HepG2 (cell line): ENCODE measurements around the gene CHIC2. TPM values are rescaled to one million over a fixed set of nuclear protein-coding genes. Genes with fewer than 3 reads are reported as not detected.

Source experiments
- CENPX ChIP-seq: sonication (generic); formaldehyde crosslinking; IDR thresholded peaks from 2 replicates; pipeline ENCODE4 v1.9.0; 2021; ENCODE audit warnings: mild to moderate bottlenecking, missing genetic modification reagents, moderate library complexity
- FOXA1 ChIP-seq, 2 experiments: fragments of 450-650 bp in 1 of 2; sonication (generic) in 1 of 2; formaldehyde crosslinking in 1 of 2; IDR thresholded peaks; 2 replicates each; pipeline versions ENCODE4 v1.4.0 to v1.6.1; 2016 to 2020; ENCODE audit warnings: missing genetic modification reagents in 1 of 2
- HDAC2 ChIP-seq: sonication (generic); formaldehyde crosslinking; IDR thresholded peaks from 2 replicates; pipeline ENCODE4 v1.4.0; 2020; ENCODE audit warnings: missing genetic modification reagents
- HMGXB4 ChIP-seq, 2 experiments: sonication (generic) in 1 of 2; formaldehyde crosslinking in 1 of 2; IDR thresholded peaks; 2 replicates each; pipeline versions ENCODE4 v1.4.0 to v1.6.1; 2018 to 2020; ENCODE audit warnings: missing genetic modification reagents in 2 of 2, borderline replicate concordance in 1 of 2, low read depth in 1 of 2, mild to moderate bottlenecking in 1 of 2, missing biosample characterization in 1 of 2
- IRF2 ChIP-seq: IDR thresholded peaks from 2 replicates; pipeline ENCODE4 v1.6.1; 2018; ENCODE audit warnings: missing genetic modification reagents, missing compliant biosample characterization
- MED13 ChIP-seq: sonication (generic); formaldehyde crosslinking; IDR thresholded peaks from 2 replicates; pipeline ENCODE4 v1.5.0; 2020; ENCODE audit warnings: missing genetic modification reagents
- NFIB ChIP-seq: sonication (generic); formaldehyde crosslinking; IDR thresholded peaks from 2 replicates; pipeline ENCODE4 v1.9.0; 2021; ENCODE audit warnings: missing genetic modification reagents, mild to moderate bottlenecking, borderline replicate concordance
- PPARG ChIP-seq: conservative IDR thresholded peaks from 2 replicates; pipeline ENCODE4 v1.6.1; 2016; ENCODE audit warnings: missing biosample characterization, missing genetic modification reagents
- SRSF1 ChIP-seq: fragments of 200-400 bp; formaldehyde crosslinking; optimal IDR thresholded peaks from 2 replicates; pipeline ENCODE3; 2017; ENCODE audit warnings: mild to moderate bottlenecking, low read depth, low read length, moderate library complexity
- ZBTB7A ChIP-seq: sonication (generic); formaldehyde crosslinking; IDR thresholded peaks from 2 replicates; pipeline ENCODE4 v1.8.0; 2022; ENCODE audit warnings: mild to moderate bottlenecking, missing genetic modification reagents
- ZC3H13 ChIP-seq: sonication (generic); formaldehyde crosslinking; IDR thresholded peaks from 2 replicates; pipeline ENCODE4 v1.8.1; 2023; ENCODE audit warnings: mild to moderate bottlenecking, missing genetic modification reagents, moderate library complexity
- ZNF383 ChIP-seq: sonication (generic); formaldehyde crosslinking; IDR thresholded peaks from 2 replicates; pipeline ENCODE4 v1.4.0; 2020; ENCODE audit warnings: missing genetic modification reagents, mild to moderate bottlenecking, borderline replicate concordance
- ZNF407 ChIP-seq: sonication (generic); formaldehyde crosslinking; IDR thresholded peaks from one replicate; pipeline ENCODE4 v1.5.1; 2020; ENCODE audit warnings: mild to moderate bottlenecking, missing genetic modification reagents; ENCODE audit errors: not compliant biosample characterization
- ZNF512B ChIP-seq: sonication (generic); formaldehyde crosslinking; IDR thresholded peaks from 2 replicates; pipeline ENCODE4 v1.5.1; 2020; ENCODE audit warnings: missing genetic modification reagents, mild to moderate bottlenecking, borderline replicate concordance
- ZNF782 ChIP-seq: sonication (generic); formaldehyde crosslinking; IDR thresholded peaks from 2 replicates; pipeline ENCODE4 v1.4.0; 2020; ENCODE audit warnings: missing genetic modification reagents, mild to moderate bottlenecking, borderline replicate concordance
- ZNF792 ChIP-seq: IDR thresholded peaks from 2 replicates; pipeline ENCODE4 v1.6.1; 2016
- polyA plus RNA-seq, 8 experiments: library from polyadenylated mRNA; depleted of rRNA in 3 of 8; stranded (reverse) in 7 of 8; unstranded in 1 of 8; fragments of >200 nt; fragmentation: Illumina TruSeq in 4 of 8; extraction: Trizol in 4 of 8; gene quantifications; 2 replicates each; pipeline versions ENCODE4 v1.2.1 to v1.2.3, GENCODE V29; 2011 to 2016; ENCODE audit warnings: low read depth in 4 of 8, missing spikeins in 1 of 8, mixed read lengths in 1 of 8; ENCODE audit not compliant: insufficient read depth in 1 of 8
- total RNA-seq, 5 experiments: library from RNA; depleted of rRNA; stranded (reverse); fragments of >200 nt; fragmentation: Illumina TruSeq; extraction: Trizol; gene quantifications; 2 replicates each; pipeline ENCODE4 v1.2.3, GENCODE V29; 2016; ENCODE audit warnings: low read depth in 1 of 5

The CHIC2 gene
- total and polyA plus RNA-seq, 2 of the 13 experiments (the other 11 are each of a cell fraction or from before 2014, with no cell fraction given): 10.0 to 17.2 TPM

- TF ChIP-seq ZNF782 (CRISPR knock-in tag) (peak; percentile 71; the same call in 1 of the 2 replicates), ZNF792 (CRISPR knock-in tag) (no peak), PPARG (CRISPR knock-in tag) (no peak), FOXA1 (IDR thresholded peaks at IDR 0.05) (no peak), FOXA1 (CRISPR knock-in tag; IDR thresholded peaks at IDR 0.05) (no peak), ZNF383 (CRISPR knock-in tag) (0 out of 2 replicates have a peak, but pooled peaks have one; percentile 30), IRF2 (0 out of 2 replicates have a peak, but pooled peaks have one; percentile 4), SRSF1 (no peak), ZNF407 (CRISPR knock-in tag) (peak; percentile 57), HDAC2 (CRISPR knock-in tag) (0 out of 2 replicates have a peak, but pooled peaks have one; percentile 9), HMGXB4 (CRISPR knock-in tag; IDR thresholded peaks at IDR 0.05; ENCODE audit: borderline replicate concordance in 1 of 2, low read depth in 1 of 2) (peak in 1 of 2 experiments; percentile 88; a peak in 2 of 4 replicates), ZBTB7A (CRISPR knock-in tag) (0 out of 2 replicates have a peak, but pooled peaks have one; percentile 30), NFIB (no peak), ZNF512B (CRISPR knock-in tag) (no peak), ZC3H13 (CRISPR knock-in tag) (no peak), CENPX (CRISPR knock-in tag) (no peak), MED13 (CRISPR knock-in tag) (0 out of 2 replicates have a peak, but pooled peaks have one; percentile 1)
Observed at GRCh38 chr4:54063737-54064316, 578 bp downstream of the CHIC2 start (continued).
